ENCODE results near the gene MAP2K5.

The MAP2K5 gene

DNA sequence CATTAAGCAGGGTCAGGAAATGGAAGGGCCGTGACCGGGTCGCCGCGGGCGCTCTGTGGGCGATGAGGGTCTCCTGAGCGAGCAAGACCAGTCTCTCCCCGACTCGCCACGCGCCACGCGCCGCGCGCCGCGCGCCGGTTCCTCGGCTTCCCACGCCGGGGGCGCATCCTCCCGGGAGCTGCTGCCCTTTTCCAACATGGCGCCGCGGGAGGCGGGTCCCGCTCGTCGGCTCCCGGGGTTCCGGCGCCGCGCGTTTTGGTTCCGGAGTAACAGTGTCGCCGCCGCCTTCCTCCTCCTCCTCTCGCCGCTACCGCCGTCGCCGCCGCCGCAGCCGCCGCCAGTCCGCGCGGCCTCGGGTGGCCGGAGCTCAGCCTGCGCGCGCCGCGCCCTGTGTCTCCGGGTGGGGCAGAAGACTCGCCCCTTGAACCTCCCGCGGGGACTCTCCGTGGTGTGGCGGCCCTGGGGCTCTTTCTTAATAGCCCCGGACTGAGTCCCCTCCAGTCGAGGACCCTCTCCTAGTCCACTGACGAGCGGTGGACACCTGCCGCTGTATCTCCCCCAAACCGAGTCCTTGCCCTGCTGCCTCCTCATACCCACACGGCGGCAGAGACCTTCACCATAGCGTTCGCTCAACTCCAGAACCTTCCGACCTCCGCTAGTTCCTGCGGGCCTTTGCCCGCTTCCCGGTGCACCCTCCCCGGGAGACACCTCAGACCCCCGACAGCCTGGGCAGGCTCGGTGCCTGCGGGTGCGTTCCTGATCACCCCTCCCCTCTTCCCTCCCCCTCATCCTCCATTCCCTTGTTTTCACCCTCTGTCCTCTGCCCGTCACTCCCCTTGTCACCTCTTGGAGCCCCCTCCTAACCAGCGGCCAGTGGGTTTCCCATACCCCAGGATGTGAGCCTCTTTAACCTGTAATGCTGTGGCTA lies at the start of gene MAP2K5:
Gene MAP2K5 (plus strand): TSS at position 284 of the 928 bp plus-strand sequence. CDS start 633 bp downstream, at position 917.
- DNase-seq: peak; percentile 80

- DNase-seq: no peak
These were observed 46.9 kb upstream of the MAP2K5 start for GRCh38 chr15:67495585-67495984.

DNA sequence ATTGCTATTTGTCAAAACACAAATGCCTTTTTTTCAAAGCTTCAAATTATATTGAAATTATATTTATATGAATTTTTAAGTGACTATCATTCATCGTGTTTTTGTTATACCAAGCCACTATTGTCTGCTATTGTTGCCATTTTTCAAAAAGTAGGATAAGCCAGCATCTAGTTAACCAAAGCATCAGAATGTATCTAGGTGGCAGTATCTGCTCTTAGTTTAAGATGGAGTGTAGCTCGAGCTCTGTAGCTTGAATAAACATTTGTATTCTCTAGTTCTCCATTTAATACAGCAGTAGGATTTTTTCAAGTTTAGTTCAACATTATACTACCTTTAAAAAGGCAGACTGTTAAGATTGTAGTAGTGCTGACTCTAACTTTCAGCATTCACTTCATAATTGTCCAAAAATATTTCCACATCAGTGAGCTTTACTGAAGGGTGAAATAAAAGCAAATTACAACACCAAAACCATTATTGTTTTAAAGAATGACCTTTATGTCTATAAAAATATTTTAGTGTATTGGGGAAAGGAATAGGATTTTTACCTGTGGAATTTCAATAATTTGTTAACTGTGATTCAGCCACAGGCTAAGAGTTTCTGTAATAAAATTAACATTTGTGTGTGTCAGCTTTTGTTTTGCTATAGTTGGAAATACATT lies 41.2 kb upstream of the MAP2K5 start:
- DNase-seq: no peak

GRCh38 chr15:67501836-67502461 lies 40.6 kb upstream of the MAP2K5 start:
- no peak for DNase-seq

- no peak for DNase-seq
These were observed 38.4 kb upstream of the MAP2K5 start for GRCh38 chr15:67504056-67504455.

- DNase-seq: no peak
These were observed 37.7 kb upstream of the MAP2K5 start for GRCh38 chr15:67504796-67505195.

DNA sequence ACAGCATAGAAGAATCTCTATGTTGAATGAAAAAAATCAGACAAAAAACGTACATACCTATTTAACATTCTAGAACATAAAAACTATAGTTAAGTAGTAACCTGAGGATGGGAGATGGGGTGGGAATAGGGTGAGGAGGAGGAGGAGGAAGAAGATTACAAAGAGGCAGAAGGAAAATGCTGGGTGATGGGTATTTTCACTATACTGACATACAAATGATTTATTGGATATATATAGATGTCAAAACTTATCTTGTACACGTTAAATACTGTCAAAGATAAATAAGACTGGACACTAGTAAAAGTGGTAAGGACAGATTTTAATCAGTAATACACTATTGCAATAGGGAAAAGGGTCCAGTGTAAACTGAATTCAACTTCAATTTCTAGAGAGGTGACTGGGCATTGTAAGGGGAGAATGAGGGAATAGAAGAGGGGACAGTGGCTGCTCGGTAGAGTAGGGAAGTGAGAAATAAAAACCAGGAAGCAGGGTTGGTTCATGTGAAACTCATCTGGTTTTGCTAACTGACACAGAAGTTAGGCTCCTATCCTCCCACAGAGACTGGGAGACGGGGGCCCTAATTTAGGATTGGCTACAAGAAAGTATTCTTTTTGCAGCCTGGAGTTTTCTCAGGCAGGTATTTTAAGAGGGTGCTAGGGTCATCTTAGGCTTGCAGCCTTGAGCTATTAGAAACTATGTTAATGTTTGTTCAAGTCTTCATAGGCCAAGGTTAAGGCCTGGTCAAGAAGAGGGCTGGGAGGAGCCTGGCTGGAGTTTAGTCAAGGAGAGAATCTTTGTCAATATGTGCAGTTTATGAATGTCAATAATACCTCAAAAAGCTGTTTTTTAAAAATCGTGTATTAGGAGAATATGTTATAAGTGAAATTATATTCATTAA lies 36.6 kb upstream of the MAP2K5 start:
- no peak for DNase-seq

- no peak for DNase-seq
These were observed 35.4 kb upstream of the MAP2K5 start for GRCh38 chr15:67506775-67507747.

GRCh38 chr15:67508407-67508806 lies 34.1 kb upstream of the MAP2K5 start:
- DNase-seq: no peak

DNA sequence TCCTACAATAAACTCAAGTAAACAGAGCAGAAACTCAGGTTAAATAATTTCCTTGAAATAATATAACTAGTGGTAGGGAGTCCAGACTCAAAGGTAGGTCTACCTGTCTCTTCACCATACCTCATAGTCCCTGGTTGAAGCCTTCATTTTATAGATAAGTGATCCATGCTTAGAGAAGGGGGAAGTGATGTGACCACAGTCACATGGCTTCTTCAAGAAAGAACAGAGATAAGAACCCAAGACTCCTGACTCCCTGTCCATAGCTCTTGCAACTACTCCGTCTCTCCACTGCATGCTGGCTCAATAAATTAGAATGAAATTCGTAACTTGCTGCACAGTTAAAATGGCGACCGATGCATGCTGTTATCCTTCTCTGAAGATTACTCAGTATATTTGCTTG lies 32.6 kb upstream of the MAP2K5 start:
- DNase-seq: no peak

DNA sequence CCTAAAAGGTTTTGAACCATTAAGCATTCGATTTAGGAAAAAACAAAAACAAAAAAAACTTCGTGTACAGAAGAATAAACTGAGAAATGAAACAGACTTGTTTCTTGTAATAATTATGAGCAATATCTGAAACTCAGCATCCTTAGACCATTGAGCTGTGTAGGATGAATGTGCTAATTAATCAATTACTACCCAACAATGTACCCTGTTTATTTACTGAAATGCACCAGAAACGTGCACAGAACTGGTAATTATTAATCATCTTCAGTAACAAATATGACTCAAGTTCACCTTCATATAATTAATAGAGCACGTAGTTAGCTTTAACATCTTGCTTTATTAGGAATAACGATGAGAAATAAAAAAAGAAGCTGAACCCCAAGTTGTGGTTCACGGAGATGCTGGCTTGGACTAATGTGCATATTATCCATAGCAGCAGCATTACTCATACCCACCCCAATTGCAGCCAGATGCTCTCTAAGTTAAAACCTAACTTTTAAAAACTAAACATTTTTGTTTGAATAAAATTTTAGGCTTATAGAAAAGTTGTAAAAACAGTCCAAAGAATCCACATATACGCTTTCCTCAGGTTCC lies 31.8 kb upstream of the MAP2K5 start:
- no peak for DNase-seq

GRCh38 chr15:67511606-67512005 lies 30.9 kb upstream of the MAP2K5 start:
- DNase-seq: no peak

DNA sequence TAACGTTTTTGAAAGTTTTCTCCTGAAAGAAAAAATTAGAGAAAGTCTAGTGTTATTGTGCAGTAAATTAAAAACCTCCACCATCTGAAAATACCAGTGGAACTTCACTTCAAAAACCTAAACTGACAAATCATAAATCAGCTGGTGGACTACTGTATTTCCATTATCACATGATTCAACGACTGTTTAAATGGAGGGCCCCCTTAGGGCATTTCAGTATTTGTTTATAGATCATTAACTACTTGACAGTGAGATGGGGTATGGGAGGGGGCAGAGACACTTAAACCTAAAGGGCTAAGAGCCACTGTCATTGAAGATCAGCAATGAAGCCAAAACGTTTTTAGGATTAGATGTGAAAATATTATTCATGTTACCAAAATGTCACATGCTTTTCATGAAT lies 30.4 kb upstream of the MAP2K5 start:
- no peak for DNase-seq

- DNase-seq: no peak
These were observed 29.4 kb upstream of the MAP2K5 start for GRCh38 chr15:67512933-67513714.

GRCh38 chr15:67515090-67515489 lies 27.4 kb upstream of the MAP2K5 start:
- DNase-seq: no peak

GRCh38 chr15:67515557-67515956 lies 26.9 kb upstream of the MAP2K5 start:
- no peak for DNase-seq

GRCh38 chr15:67520321-67521028 lies 22.0 kb upstream of the MAP2K5 start:
- no peak for DNase-seq

GRCh38 chr15:67521029-67521782 lies 21.3 kb upstream of the MAP2K5 start, which contains the start of gene C15orf61:
C15orf61 (plus strand) TSS chr15:67521131; CDS start chr15:67521249, 118 bp downstream.
- DNase-seq: peak; percentile 87

Measured in CD4-positive, alpha-beta T cell treated with Interleukin-15 for 1 hour (primary cell).